H9 (cell line): Measurements from ENCODE around the gene TMIGD3. TPM values are rescaled to one million over a fixed set of nuclear protein-coding genes. Genes with fewer than 3 reads are reported as not detected.

Source experiments
- DNase-seq: peaks from one replicate; pipeline ENCODE4 v3.0.0-alpha.2; 2017
- H2AFZ ChIP-seq: one replicate; pipeline ENCODE4 v1.6.1; 2013; ENCODE audit warnings: mild to moderate bottlenecking, low read length, control low read depth, moderate library complexity
- H2AK5ac ChIP-seq: 2 replicates; pipeline ENCODE4 v1.6.1; 2013; ENCODE audit warnings: low read length, control low read depth, mixed read lengths; ENCODE audit not compliant: insufficient read length
- H2BK120ac ChIP-seq: one replicate; pipeline ENCODE4 v1.6.1; 2013; ENCODE audit warnings: low read depth, mild to moderate bottlenecking, low read length, control low read depth, inconsistent platforms; ENCODE audit not compliant: poor library complexity, severe bottlenecking
- H2BK12ac ChIP-seq: 2 replicates; pipeline ENCODE4 v1.6.1; 2013; ENCODE audit warnings: low read length, control low read depth, mixed read lengths, low read depth; ENCODE audit not compliant: insufficient read length
- H2BK15ac ChIP-seq: 2 replicates; pipeline ENCODE4 v1.6.1; 2013; ENCODE audit warnings: low read depth, low read length, control low read depth
- H2BK20ac ChIP-seq: one replicate; pipeline ENCODE4 v1.6.1; 2013; ENCODE audit warnings: low read depth, mild to moderate bottlenecking, low read length, control low read depth, inconsistent platforms; ENCODE audit not compliant: poor library complexity, severe bottlenecking
- H2BK5ac ChIP-seq: 2 replicates; pipeline ENCODE4 v1.6.1; 2013; ENCODE audit warnings: low read length, control low read depth, mixed read lengths; ENCODE audit not compliant: insufficient read length
- H3K14ac ChIP-seq: 2 replicates; pipeline ENCODE4 v1.6.1; 2013; ENCODE audit warnings: low read length, control low read depth; ENCODE audit not compliant: insufficient read depth
- H3K18ac ChIP-seq: 2 replicates; pipeline ENCODE4 v1.6.1; 2013; ENCODE audit warnings: low read depth, mild to moderate bottlenecking, mixed read lengths, low read length, control low read depth; ENCODE audit not compliant: insufficient read length
- H3K23ac ChIP-seq: 2 replicates; pipeline ENCODE4 v1.6.1; 2013; ENCODE audit warnings: low read length, control low read depth, mixed read lengths, low read depth; ENCODE audit not compliant: insufficient read length
- H3K23me2 ChIP-seq: 2 replicates; pipeline ENCODE4 v1.6.1; 2013; ENCODE audit warnings: low read depth, mild to moderate bottlenecking, mixed read lengths, low read length, control low read depth; ENCODE audit not compliant: insufficient read length, poor library complexity, severe bottlenecking
- H3K27ac ChIP-seq: 2 replicates; pipeline ENCODE4 v1.5.1; 2013; ENCODE audit warnings: low read length, control low read depth, mixed read lengths, low read depth; ENCODE audit not compliant: insufficient read length
- H3K27me3 ChIP-seq: 2 replicates; pipeline ENCODE4 v1.6.1; 2013; ENCODE audit warnings: low read length, control low read depth, inconsistent platforms; ENCODE audit not compliant: insufficient read depth
- H3K4ac ChIP-seq: 2 replicates; pipeline ENCODE4 v1.6.1; 2013; ENCODE audit warnings: low read depth, mild to moderate bottlenecking, control low read depth, inconsistent platforms, low read length, moderate library complexity
- H3K4me1 ChIP-seq: 2 replicates; pipeline ENCODE4 v1.6.1; 2013; ENCODE audit warnings: low read length, control low read depth, inconsistent platforms; ENCODE audit not compliant: insufficient read depth
- H3K4me2 ChIP-seq: 2 replicates; pipeline ENCODE4 v1.6.1; 2013; ENCODE audit warnings: low read length, control low read depth, mixed read lengths; ENCODE audit not compliant: insufficient read length, insufficient read depth
- H3K56ac ChIP-seq: 2 replicates; pipeline ENCODE4 v1.6.1; 2013; ENCODE audit warnings: low read depth, mild to moderate bottlenecking, mixed read lengths, low read length, control low read depth; ENCODE audit not compliant: insufficient read length
- H3K79me1 ChIP-seq: 2 replicates; pipeline ENCODE4 v1.6.1; 2013; ENCODE audit warnings: low read depth, mild to moderate bottlenecking, moderate library complexity, low read length, control low read depth, inconsistent platforms; ENCODE audit not compliant: insufficient read depth, poor library complexity, severe bottlenecking
- H3K79me2 ChIP-seq: 2 replicates; pipeline ENCODE4 v1.6.1; 2013; ENCODE audit warnings: low read length, control low read depth, inconsistent platforms; ENCODE audit not compliant: insufficient read depth
- H3K9ac ChIP-seq: 2 replicates; pipeline ENCODE4 v1.6.1; 2013; ENCODE audit warnings: low read length, control low read depth, mixed read lengths; ENCODE audit not compliant: insufficient read length; ENCODE audit errors: extremely low read depth
- H3K9me3 ChIP-seq: one replicate; pipeline ENCODE4 v1.6.1; 2013; ENCODE audit warnings: low read depth, low read length, inconsistent platforms; ENCODE audit not compliant: control insufficient read depth
- H3T11ph ChIP-seq: one replicate; pipeline ENCODE4 v1.6.1; 2013; ENCODE audit warnings: mild to moderate bottlenecking, low read length, control low read depth, inconsistent platforms
- H4K20me1 ChIP-seq: one replicate; pipeline ENCODE4 v1.6.1; 2013; ENCODE audit not compliant: control insufficient read depth, insufficient read length, insufficient read depth
- H4K5ac ChIP-seq: 2 replicates; pipeline ENCODE4 v1.6.1; 2013; ENCODE audit warnings: low read depth, mild to moderate bottlenecking, mixed read lengths, low read length, control low read depth; ENCODE audit not compliant: insufficient read length
- H4K8ac ChIP-seq: replicated peaks from 2 replicates; pipeline ENCODE4 v1.6.1; 2013; ENCODE audit warnings: low read length, control low read depth, mixed read lengths, low read depth; ENCODE audit not compliant: insufficient read length
- H4K91ac ChIP-seq: 2 replicates; pipeline ENCODE4 v1.6.1; 2013; ENCODE audit warnings: low read depth, mild to moderate bottlenecking, moderate library complexity, mixed read lengths, low read length, control low read depth; ENCODE audit not compliant: insufficient read length
- H3K27ac Mint-ChIP-seq, 3 experiments: 2 replicates in 2 of 3; 3 replicates in 1 of 3; pipeline ENCODE4 v1.8.0; 2020 to 2021; ENCODE audit warnings: mixed read lengths in 3 of 3, mild to moderate bottlenecking in 1 of 3, moderate library complexity in 1 of 3
- H3K27me3 Mint-ChIP-seq: 2 replicates; pipeline ENCODE4 v1.8.0; 2021; ENCODE audit warnings: low read depth, mild to moderate bottlenecking, moderate library complexity, mixed read lengths
- H3K36me3 Mint-ChIP-seq, 3 experiments: 2 replicates in 2 of 3; 3 replicates in 1 of 3; pipeline ENCODE4 v1.8.0; 2020 to 2021; ENCODE audit warnings: low read depth in 3 of 3, mixed read lengths in 3 of 3; ENCODE audit not compliant: insufficient read depth in 1 of 3
- H3K4me1 Mint-ChIP-seq, 2 experiments: 2 replicates each; pipeline ENCODE4 v1.8.0; 2020; ENCODE audit warnings: mixed read lengths in 2 of 2
- H3K4me3 Mint-ChIP-seq, 2 experiments: 2 replicates in 1 of 2; 3 replicates in 1 of 2; pipeline ENCODE4 v1.8.0; 2020 to 2021; ENCODE audit warnings: mild to moderate bottlenecking in 2 of 2, mixed read lengths in 2 of 2, moderate library complexity in 1 of 2
- H3K9me3 Mint-ChIP-seq, 2 experiments: 2 replicates in 1 of 2; 3 replicates in 1 of 2; pipeline ENCODE4 v1.8.0; 2020; ENCODE audit warnings: mild to moderate bottlenecking in 2 of 2, mixed read lengths in 2 of 2, moderate library complexity in 1 of 2
- CTCF ChIP-seq: fragments of 200-600 bp; sonication (generic); conservative IDR thresholded peaks from 3 replicates; pipeline ENCODE4 v1.8.0; 2021; ENCODE audit warnings: antibody characterized with exemption, mild to moderate bottlenecking
- total RNA-seq: library from RNA; stranded (reverse); gene quantifications from 2 replicates; pipeline ENCODE4 v1.2.1, GENCODE V29; 2021

The TMIGD3 gene
- total RNA-seq, 1 experiment from 2014 or later: not detected

- no peaks in the 10 kb centered on the region for H3K4me1 Mint-ChIP-seq
- no peak overlapping the region for H2BK20ac ChIP-seq
- TF ChIP-seq CTCF: no peak
- H3K4me1 ChIP-seq: no peaks in the 10 kb centered on the region
- no peak overlapping the region for H2BK12ac ChIP-seq
- H3K23me2 ChIP-seq: no peaks in the 10 kb centered on the region
- no peak overlapping the region for H2BK15ac ChIP-seq
- no peak overlapping the region for H3K56ac ChIP-seq
- no peak overlapping the region for H3K27ac ChIP-seq
- no peaks in the 10 kb centered on the region for H3K79me1 ChIP-seq
- no peaks in the 10 kb centered on the region for H3K36me3 Mint-ChIP-seq
- H2AFZ ChIP-seq: no peak overlapping the region
- no peaks in the 10 kb centered on the region for H3K9me3 ChIP-seq
- no peak overlapping the region for H3K14ac ChIP-seq
- no peak overlapping the region for H3K18ac ChIP-seq
- no peak overlapping the region for H2AK5ac ChIP-seq
- H2BK120ac ChIP-seq: no peak overlapping the region
- no peak overlapping the region for H3K4me2 ChIP-seq
- no peak overlapping the region for H4K5ac ChIP-seq
- H3K27me3 Mint-ChIP-seq: no peaks in the 10 kb centered on the region
- no peak for DNase-seq
- H3K27ac Mint-ChIP-seq: no peak overlapping the region
- no peak overlapping the region for H3K4ac ChIP-seq
- no peaks in the 10 kb centered on the region for H3K27me3 ChIP-seq
- no peaks in the 10 kb centered on the region for H3K79me2 ChIP-seq
- H3K9me3 Mint-ChIP-seq: no peaks in the 10 kb centered on the region
- H2BK5ac ChIP-seq: no peak overlapping the region
- no peak overlapping the region for H4K8ac ChIP-seq
- no peak overlapping the region for H4K91ac ChIP-seq
- no peak overlapping the region for H3T11ph ChIP-seq
- H3K4me3 Mint-ChIP-seq: no peak overlapping the region
- no peaks in the 10 kb centered on the region for H4K20me1 ChIP-seq
- H3K23ac ChIP-seq: no peak overlapping the region
- no peak overlapping the region for H3K9ac ChIP-seq
Measured at GRCh38 chr1:111484391-111485026, 18.9 kb downstream of the TMIGD3 start.
